Measurements from ENCODE around the gene PRKCA.
"Not testable (repeated sequence)": the region's sequence is repeated elsewhere in the genome, so short reads cannot be mapped to it uniquely, and the experiment has no call there.

PRKCA gene

GRCh38 chr17:66354981-66355380 lies 52.6 kb downstream of the PRKCA start:
- DNase-seq: no peak

- no peak for DNase-seq
Observed at GRCh38 chr17:66355510-66355909, 53.1 kb downstream of the PRKCA start.

- DNase-seq: no peak
Observed at GRCh38 chr17:66357037-66357436, 54.6 kb downstream of the PRKCA start.

GRCh38 chr17:66359351-66359750 lies 56.9 kb downstream of the PRKCA start:
- no peak for DNase-seq

- DNase-seq: not testable (repeated sequence)
Observed at GRCh38 chr17:66360961-66361565, 58.6 kb downstream of the PRKCA start.

- DNase-seq: peak; percentile 19
Observed at GRCh38 chr17:66364508-66364907, 62.1 kb downstream of the PRKCA start.

- DNase-seq: peak; percentile 23
Observed at GRCh38 chr17:66364990-66365490, 62.6 kb downstream of the PRKCA start.

GRCh38 chr17:66365903-66366302 lies 63.5 kb downstream of the PRKCA start:
- DNase-seq: no peak

GRCh38 chr17:66367107-66367506 lies 64.7 kb downstream of the PRKCA start:
- no peak for DNase-seq

- DNase-seq: no peak
Observed at GRCh38 chr17:66369830-66370229, 67.4 kb downstream of the PRKCA start.

- no peak for DNase-seq
Observed at GRCh38 chr17:66371561-66371960, 69.1 kb downstream of the PRKCA start.

GRCh38 chr17:66372182-66372581 lies 69.8 kb downstream of the PRKCA start:
- no peak for DNase-seq

GRCh38 chr17:66373079-66373478 lies 70.7 kb downstream of the PRKCA start:
- no peak for DNase-seq

GRCh38 chr17:66373944-66374817 lies 71.8 kb downstream of the PRKCA start:
- DNase-seq: no peak

- DNase-seq: no peak
Observed at GRCh38 chr17:66375121-66375520, 72.7 kb downstream of the PRKCA start.

GRCh38 chr17:66378296-66378695 lies 75.9 kb downstream of the PRKCA start:
- no peak for DNase-seq

- peak; percentile 28 for DNase-seq
Observed at GRCh38 chr17:66379544-66379943, 77.1 kb downstream of the PRKCA start.

- peak; percentile 11 for DNase-seq
Observed at GRCh38 chr17:66379996-66380395, 77.6 kb downstream of the PRKCA start.

GRCh38 chr17:66381701-66382362 lies 79.4 kb downstream of the PRKCA start:
- no peak for DNase-seq

GRCh38 chr17:66383333-66383732 lies 80.9 kb downstream of the PRKCA start:
- DNase-seq: no peak

- DNase-seq: peak; percentile 31
Observed at GRCh38 chr17:66386498-66387351, 84.3 kb downstream of the PRKCA start.

- no peak for DNase-seq
Observed at GRCh38 chr17:66387392-66387981, 85.1 kb downstream of the PRKCA start.
